Ishikawa (cell line): Measurements from ENCODE around the gene CALN1.

Experiments used
- CEBPB ChIP-seq: IDR thresholded peaks from 2 replicates; pipeline ENCODE4 v1.6.1; 2012
- EP300 ChIP-seq: IDR thresholded peaks from 2 replicates; pipeline ENCODE4 v1.6.1; 2012; ENCODE audit warnings: borderline replicate concordance
- FOXM1 ChIP-seq: IDR thresholded peaks from 2 replicates; pipeline ENCODE4 v1.6.1; 2012; ENCODE audit warnings: low read depth, borderline replicate concordance
- NFIC ChIP-seq: IDR thresholded peaks from 2 replicates; pipeline ENCODE4 v1.6.1; 2012
- YY1 ChIP-seq: IDR thresholded peaks from 2 replicates; pipeline ENCODE4 v1.6.1; 2012; ENCODE audit warnings: low read depth
- TF ChIP-seq, protein P1 (sequence below): IDR thresholded peaks from 2 replicates; pipeline ENCODE4 v1.6.1; 2012; ENCODE audit warnings: low read depth, mild to moderate bottlenecking
- TF ChIP-seq, protein P2 (sequence below): IDR thresholded peaks from 2 replicates; pipeline ENCODE4 v1.6.1; 2012

DNA sequence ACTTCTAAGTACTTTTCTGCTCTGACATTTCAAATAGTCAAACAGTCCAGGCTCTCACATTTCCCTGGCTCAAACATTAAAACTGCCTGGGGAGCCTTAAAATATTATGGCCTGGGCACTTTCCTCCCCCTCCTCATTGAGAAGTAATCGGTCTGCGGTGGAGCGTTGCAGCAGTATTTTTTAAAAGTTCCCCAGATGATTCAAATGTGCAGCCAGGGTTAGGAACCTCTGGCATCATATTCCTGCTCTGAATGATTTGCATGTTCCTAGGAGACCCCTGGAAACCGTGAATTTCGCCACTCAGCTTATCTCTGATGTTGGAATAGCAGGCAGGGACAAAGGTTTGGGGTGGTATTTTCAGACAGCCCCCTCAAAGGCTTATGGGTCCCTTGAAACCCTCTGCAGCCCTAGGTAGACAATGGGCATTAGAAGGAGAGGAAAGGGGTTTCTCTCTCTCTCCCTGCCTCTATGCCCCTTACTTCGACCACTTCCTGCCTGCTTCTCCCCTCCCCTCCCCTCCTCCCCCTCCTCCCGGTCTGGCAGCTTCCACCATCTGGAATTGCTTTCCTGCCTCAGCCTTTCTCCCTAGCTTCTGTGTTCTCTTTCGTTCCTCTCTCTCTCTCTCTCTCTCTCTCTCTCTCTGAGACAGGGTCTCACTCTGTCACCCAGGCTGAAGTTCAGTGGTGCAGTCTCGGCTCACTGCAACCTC lies 658.0 kb downstream of the CALN1 start:
- TF ChIP-seq FOXM1 = no peak
- no peak for TF ChIP-seq NFIC
- TF ChIP-seq, protein P1, sequence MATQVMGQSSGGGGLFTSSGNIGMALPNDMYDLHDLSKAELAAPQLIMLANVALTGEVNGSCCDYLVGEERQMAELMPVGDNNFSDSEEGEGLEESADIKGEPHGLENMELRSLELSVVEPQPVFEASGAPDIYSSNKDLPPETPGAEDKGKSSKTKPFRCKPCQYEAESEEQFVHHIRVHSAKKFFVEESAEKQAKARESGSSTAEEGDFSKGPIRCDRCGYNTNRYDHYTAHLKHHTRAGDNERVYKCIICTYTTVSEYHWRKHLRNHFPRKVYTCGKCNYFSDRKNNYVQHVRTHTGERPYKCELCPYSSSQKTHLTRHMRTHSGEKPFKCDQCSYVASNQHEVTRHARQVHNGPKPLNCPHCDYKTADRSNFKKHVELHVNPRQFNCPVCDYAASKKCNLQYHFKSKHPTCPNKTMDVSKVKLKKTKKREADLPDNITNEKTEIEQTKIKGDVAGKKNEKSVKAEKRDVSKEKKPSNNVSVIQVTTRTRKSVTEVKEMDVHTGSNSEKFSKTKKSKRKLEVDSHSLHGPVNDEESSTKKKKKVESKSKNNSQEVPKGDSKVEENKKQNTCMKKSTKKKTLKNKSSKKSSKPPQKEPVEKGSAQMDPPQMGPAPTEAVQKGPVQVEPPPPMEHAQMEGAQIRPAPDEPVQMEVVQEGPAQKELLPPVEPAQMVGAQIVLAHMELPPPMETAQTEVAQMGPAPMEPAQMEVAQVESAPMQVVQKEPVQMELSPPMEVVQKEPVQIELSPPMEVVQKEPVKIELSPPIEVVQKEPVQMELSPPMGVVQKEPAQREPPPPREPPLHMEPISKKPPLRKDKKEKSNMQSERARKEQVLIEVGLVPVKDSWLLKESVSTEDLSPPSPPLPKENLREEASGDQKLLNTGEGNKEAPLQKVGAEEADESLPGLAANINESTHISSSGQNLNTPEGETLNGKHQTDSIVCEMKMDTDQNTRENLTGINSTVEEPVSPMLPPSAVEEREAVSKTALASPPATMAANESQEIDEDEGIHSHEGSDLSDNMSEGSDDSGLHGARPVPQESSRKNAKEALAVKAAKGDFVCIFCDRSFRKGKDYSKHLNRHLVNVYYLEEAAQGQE = no peak
- no peak for TF ChIP-seq YY1
- no peak for TF ChIP-seq CEBPB
- TF ChIP-seq, protein P2, sequence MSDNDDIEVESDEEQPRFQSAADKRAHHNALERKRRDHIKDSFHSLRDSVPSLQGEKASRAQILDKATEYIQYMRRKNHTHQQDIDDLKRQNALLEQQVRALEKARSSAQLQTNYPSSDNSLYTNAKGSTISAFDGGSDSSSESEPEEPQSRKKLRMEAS = no peak
- TF ChIP-seq EP300 = no peak
